ENCODE results near the gene SDHAF2.

Gene SDHAF2

GRCh38 chr11:61488651-61489291 lies 58.8 kb downstream of the SDHAF2 start:
- Histone ChIP-seq H3K4me3 (peak overlapping the region; percentile 54), H3K27ac (peak overlapping the region; percentile 10 to 61)
- TF ChIP-seq CTCF (IDR thresholded peaks at IDR 0.05): no peak
- DNase-seq (ENCODE audit: low spot score): no peak

DNA sequence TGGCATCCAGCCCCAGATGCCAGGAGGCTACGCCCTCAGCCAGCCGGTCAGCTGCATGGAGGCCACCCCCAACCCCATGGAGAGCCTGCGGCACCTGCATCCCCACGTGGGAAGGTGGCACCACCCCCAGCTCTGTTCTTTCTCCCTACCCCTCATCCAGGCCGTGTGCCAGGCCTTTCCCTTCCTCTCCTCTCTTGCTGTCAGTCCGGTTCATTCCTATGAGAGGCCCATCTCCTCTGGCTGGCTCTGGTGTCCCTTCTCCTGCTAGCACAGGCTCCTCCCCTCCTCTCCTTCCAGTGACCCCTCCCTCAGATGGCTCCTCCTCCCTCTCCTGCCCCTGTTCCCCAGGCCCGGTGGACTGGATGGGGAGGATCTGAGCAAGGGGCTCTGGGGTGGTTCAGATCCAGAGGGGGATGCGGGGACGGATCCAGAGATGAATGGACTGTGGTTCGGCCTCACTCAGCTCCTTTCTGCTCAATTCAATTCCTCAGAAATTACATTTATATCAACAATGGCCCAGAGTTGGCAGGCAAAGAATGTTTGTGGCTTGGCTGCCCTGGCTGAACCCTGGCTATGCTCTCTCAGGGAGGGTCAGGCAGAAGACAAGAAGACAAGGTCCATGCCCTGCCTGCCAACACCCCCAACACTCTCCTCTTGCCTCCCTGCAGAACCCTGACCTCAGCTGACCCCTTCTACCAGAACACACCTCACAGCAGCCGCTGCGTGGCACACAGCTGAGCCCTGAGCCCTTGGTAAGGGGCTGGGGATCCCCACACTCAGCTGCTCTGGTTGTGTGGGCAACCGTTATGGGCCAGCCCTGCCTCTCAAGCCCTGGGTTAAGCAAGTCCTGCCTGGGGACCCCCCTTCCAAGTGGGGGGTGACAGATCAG lies 60.2 kb downstream of the SDHAF2 start:
- no peak for TF ChIP-seq CTCF (IDR thresholded peaks at IDR 0.05)
- peak overlapping the region; percentile 10 to 61 for H3K27ac ChIP-seq
- no peak for DNase-seq (ENCODE audit: low spot score)
- H3K4me3 ChIP-seq: peak overlapping the region; percentile 14

DNA sequence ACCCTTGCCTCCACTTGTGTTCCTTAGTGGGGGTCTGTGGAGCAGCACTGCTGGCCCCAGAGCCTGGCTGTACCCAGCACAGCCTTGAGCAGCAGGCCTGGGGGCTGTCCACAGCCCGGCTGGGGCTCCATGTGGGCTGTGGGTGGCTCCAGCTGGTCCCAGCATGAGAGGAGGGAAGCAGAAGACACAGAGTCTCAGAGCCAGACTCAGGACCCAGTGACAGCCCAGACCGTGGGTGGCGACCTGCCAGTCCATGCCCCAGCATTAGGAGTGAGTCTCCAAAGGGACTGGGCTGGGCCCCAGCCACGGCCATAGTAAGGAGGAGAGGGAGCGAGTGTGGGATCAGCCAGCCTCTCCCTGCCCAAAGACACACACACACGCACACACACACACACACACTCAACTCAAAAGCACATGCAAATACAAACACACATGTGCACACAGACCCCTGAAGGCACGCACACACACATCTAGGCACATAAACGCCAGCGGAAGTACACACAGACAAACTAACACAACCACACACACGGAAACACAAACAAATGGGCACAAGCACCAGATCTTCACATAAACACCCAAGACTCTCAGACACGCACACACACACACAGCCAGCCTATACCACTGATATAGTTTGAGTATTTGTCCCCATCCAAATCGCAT lies 61.9 kb downstream of the SDHAF2 start:
- Histone ChIP-seq H3K4me3 (no peak overlapping the region), H3K27ac (no peak overlapping the region)
- no peak for DNase-seq (ENCODE audit: low spot score)
- TF ChIP-seq CTCF (IDR thresholded peaks at IDR 0.05): no peak

GRCh38 chr11:61494381-61494961 lies 64.5 kb downstream of the SDHAF2 start:
- no peak for TF ChIP-seq CTCF (IDR thresholded peaks at IDR 0.05)
- no peak for DNase-seq (ENCODE audit: low spot score)
- H3K4me3 ChIP-seq: no peak overlapping the region
- H3K27ac ChIP-seq: no peak overlapping the region

DNA sequence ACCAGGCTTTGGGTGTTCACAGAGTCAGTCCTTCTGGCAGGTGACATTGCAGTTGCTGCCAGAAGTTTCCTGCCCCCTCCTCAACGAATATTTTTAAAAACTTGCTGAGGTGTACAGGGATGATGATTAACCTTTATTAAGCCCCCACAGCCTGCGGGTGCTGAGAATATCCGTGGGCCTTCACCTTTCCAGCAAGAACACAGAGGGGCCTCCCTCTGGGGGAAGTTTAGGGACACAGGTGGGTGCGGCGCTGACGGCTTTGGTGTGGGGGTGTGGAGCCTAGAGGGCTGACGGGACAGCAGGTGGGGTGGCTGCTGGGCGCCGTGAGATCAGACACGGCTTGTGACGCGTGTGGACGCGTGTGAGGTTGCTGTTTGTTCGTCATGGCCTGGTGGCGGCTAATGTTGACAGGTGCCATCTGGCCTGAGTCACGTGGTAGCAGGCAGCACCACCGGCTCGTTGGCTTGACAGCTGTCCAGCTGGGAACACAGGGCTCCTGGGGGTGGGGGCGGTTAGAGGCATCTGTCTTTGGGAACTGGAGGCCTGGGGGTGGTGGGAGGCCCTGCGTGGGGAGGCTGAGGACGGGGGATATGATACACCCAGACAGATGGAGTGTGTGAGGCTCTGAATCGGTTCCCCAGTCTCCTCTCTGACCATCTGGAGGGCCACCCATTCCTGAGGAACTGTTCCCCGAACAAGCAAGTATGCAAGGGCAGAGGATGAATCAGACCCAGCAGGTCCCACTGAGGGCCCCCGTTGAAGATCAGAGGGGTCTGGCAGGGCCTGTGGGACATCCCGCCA lies 66.1 kb downstream of the SDHAF2 start:
- Histone ChIP-seq H3K4me3 (no peak overlapping the region), H3K27ac (no peak overlapping the region)
- no peak for TF ChIP-seq CTCF (IDR thresholded peaks at IDR 0.05)
- DNase-seq (ENCODE audit: low spot score): no peak
